SU-DHL-6 (cell line): ENCODE measurements around the gene MAP2K3.

ENCODE experiments used
- EZH2phosphoT487 ChIP-seq: fragments of 200-600 bp; sonication (generic), shearing (Covaris generic); conservative IDR thresholded peaks from 2 replicates; pipeline ENCODE4 v1.6.1; 2018; ENCODE audit warnings: mild to moderate bottlenecking, antibody characterized with exemption, low read length, moderate library complexity, mixed read lengths
- TF ChIP-seq, protein P1 (sequence below): fragments of 200-600 bp; sonication (generic); IDR thresholded peaks from one replicate; pipeline ENCODE4 v1.5.1; 2017; ENCODE audit warnings: antibody characterized with exemption, mild to moderate bottlenecking, low read length, moderate library complexity; ENCODE audit not compliant: insufficient read depth, poor library complexity, severe bottlenecking

DNA sequence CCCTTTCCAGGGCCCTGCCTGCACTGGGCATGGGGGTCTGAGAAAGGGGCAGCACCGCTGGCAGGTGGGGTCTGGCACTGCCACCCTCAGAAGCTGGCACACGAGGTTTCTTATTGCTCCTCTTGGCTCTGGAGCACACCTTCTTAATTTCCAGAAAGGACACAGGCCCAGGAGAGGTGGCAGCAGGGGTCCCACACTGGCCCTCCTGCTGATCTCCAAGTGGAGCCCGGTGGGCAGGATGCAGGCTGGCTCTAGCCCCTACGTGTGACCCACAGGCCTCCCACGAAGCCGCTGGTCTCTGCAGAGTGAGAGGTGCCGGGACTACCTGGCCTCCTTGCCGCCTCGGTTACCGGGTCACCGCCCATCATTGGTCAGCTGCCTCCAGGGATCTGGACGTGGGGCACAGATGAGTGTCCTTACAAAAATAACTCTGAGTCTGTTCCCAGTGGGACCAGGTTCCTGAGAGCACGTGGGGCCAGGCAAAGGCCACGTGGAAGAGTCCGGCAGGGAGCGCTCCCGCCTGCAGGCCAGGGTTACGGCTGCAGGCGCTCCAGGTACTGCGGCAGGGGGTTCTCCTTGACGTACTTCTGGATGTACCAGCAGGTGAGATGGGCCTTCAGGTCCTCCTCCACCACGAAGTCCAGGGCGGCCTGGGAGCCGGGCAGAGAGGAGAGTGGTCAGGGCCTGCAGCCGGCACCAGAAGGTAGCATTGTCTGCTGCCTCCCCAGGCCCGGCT is 41.6 kb upstream of the MAP2K3 start:
- TF ChIP-seq, protein P1, sequence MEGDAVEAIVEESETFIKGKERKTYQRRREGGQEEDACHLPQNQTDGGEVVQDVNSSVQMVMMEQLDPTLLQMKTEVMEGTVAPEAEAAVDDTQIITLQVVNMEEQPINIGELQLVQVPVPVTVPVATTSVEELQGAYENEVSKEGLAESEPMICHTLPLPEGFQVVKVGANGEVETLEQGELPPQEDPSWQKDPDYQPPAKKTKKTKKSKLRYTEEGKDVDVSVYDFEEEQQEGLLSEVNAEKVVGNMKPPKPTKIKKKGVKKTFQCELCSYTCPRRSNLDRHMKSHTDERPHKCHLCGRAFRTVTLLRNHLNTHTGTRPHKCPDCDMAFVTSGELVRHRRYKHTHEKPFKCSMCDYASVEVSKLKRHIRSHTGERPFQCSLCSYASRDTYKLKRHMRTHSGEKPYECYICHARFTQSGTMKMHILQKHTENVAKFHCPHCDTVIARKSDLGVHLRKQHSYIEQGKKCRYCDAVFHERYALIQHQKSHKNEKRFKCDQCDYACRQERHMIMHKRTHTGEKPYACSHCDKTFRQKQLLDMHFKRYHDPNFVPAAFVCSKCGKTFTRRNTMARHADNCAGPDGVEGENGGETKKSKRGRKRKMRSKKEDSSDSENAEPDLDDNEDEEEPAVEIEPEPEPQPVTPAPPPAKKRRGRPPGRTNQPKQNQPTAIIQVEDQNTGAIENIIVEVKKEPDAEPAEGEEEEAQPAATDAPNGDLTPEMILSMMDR, result no peak
- TF ChIP-seq EZH2phosphoT487, result no peak
